NCI-H345 treated with DMSO at 0.1 percent for 48 hours (cell line): ENCODE results near the gene CFAP45.

Experiments used
- DNase-seq: peaks from one replicate; lab custom pipeline; 2025; ENCODE audit not compliant: unreplicated experiment; lab: John Stamatoyannopoulos, UW

The CFAP45 gene, protein sequence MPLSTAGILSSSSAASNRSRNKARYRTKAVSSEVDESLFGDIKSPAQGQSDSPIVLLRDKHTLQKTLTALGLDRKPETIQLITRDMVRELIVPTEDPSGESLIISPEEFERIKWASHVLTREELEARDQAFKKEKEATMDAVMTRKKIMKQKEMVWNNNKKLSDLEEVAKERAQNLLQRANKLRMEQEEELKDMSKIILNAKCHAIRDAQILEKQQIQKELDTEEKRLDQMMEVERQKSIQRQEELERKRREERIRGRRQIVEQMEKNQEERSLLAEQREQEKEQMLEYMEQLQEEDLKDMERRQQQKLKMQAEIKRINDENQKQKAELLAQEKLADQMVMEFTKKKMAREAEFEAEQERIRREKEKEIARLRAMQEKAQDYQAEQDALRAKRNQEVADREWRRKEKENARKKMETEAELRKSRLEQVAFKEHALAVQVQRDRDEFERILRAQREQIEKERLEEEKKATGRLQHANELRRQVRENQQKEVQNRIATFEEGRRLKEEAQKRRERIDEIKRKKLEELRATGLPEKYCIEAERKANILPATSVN

DNA sequence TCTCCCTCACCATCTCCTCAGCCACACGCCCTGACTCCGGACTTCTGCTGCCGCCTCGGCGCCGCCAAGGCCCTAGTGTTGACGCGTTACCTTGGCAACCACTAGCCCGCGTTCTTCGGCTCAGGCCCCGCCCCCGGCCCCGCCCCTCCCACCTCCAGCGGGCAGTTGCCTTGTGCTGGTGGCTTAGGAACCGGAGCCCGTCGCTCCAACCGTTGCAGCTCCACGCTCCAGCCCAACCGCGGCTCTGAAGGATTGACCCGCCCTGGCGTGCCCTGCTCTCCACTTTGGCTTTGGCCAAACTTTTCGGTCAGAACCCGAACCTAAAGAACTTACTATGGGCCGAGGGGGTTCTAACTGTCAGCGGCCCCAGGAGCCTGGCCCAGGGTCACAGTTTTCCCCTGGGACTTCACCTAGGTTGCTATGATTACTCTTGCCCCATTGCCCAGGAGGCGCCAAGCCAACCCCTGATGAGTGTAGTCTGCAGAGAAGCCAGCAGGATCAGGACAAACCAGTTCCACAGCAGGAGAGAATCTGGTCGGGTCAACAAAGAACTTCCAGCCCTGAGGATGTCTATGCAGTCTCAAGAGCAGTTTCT, at the start of gene CFAP45:
Gene CFAP45, minus strand, starts transcription at position 80 of the 595 bp plus-strand sequence. Its CDS starts 67 bp downstream, at position 13.
- no peak for DNase-seq

DNA sequence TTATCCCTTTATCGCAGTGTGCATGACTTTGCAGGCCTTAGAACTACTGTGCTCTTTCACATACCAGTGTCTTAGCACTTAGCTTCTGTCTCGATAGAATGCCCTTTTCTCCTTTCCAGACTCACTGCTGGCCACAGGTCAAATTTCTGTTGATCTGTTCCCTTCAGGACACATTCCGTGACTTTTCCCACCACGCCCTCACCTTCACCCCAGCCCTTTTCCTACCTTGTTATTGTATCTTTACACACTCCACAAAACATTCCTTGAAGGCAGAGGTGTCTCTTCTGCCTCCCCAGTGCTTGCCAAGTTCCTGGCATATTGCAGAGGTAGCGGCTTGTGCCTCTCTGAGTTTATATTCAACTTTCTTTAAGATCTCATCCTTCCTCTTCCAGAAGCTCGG, 49.2 kb upstream of the CFAP45 start:
- DNase-seq: no peak

DNA sequence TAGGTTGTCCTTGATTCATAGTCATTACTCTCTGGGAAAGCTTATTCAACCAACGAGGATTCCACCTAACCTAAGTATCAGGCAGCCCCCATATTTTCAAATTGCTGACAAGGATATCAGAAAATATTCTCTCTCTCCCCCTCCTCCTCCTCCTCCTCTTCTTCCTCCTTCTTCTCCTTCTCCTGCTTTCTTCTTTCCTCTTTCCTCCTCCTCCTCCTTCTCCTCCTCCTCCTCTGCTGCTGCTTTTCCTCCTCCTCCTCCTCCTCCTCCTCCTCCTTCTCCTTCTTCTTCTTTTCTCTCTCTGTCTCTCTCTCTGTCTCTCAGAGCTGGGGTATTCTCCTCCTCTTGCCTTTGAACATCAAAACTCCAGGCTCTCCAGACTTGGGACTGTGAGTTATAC, 48.0 kb upstream of the CFAP45 start:
- DNase-seq: no peak

DNA sequence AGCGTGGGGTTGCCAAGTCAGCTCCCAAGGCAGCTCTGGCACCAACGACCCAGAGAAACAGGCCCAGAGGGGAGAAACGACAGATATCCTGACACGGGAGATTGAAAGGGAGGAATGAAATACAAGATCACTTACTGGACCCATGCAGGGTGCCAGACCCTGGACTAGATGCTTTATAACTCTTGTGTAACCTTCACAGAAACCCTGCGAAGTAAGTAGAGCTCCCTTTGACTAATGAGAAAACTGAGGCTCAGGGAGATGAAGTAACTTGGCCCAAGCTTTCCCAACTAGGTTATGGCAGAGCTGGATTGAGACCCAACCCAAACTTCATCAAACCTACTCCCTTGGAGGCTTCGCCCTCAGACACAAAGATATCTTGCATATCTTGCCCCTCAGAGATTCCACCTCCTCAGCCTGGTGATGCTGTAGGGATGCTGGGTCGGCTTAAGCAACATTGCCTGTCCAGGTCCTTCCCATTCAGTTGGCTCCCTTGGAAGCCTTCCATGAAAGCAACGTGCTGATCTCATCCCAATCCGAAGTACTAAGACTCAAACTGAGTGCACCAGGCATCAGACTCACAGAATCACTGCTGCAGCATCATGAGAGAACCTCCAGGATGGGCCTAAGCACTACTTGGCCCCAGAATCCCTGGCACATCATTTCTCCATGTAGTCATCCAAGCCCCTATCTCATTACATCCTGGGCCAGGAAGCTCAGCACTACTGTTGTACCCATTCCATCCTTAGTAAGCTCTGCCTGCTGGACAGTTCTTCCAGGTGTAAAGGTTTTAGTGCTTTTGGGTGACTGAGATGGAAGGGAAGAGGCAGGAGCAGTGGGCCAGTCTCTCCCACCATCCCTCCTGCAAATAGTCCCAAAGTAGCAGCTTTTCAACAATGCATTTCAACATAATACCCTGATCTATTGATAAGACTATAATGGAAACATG, 46.5 kb upstream of the CFAP45 start:
- DNase-seq: no peak

DNA sequence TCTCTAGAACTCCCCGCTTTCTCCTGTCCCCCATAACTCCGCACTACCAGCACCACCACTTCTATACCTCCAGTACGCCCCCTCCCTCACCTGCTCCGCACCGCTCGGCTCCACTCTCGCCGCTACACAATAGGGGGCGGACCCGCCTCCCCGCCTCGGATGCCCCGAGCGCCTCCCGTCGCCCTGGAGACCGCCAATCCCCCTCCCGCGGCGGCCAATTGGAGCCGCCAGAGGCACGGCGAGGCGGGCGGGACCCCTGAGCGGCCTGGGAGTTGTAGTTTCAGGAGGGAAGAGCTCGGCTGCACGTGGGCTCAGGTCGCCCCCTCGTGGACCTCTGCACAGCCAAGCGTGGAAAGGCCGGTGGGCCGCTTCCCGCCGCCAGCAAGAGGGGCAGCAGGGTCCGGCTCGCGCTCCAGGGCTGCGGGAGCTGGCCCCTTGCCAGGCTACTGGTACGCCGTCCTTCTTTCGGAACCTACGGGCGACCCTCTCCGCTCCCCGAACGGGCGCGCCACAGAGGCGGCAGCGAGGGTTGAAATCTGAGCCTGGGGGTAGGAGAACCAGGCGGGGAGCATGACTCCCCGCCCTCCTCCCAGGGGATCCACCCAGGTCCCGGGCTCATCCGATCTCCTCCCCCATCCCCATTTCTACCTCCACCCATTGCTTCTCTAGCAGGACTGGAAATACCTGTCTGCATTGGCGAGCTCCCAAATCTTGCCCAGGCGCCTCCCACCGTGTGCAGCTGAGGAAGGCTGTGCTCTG, 45.7 kb upstream of the CFAP45 start, which contains the start of gene IGSF9:
Gene IGSF9, minus strand, starts transcription at position 131 of the 759 bp plus-strand sequence. CDS start 2,159 bp downstream, outside the sequence.
- DNase-seq: peak; percentile 89

DNA sequence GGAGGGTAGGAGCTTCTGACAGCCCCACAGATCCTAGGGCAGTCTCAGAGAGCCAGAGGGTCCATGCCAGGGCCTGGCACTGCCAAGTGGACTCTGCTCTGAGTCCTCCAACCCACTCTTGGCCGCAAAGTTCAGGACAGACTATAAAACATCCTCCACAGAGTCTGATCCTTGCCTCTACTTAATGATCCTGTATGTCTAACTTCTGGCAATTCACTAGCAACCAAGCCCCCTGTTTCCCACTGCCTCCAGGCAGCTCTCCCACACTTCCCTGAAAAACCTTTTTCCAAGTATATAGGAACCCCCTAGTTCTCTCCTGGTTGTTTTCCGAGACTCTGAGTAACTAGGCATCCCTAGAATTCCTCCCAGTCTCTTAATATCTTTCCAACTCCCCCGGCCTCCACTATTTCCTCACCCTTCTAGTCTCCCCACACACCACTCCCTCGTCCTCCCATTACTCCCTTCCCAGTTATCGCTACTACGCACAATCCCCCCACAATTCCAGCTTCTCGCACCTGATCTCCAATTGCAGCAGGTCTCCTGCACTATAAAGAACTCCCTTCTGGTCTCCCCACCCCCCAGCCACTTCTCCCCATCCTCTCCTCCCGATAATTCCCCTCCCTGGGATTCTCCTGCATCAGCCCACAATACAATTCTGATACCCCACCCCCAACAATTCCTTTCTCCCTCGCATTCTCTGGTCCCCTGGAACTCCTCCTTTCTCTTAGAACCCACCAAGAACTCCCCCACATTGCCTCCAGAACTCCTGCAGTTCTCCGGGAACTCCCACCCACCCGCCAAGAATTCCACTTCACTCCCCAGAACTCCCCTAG, 44.9 kb upstream of the CFAP45 start:
- DNase-seq: no peak

DNA sequence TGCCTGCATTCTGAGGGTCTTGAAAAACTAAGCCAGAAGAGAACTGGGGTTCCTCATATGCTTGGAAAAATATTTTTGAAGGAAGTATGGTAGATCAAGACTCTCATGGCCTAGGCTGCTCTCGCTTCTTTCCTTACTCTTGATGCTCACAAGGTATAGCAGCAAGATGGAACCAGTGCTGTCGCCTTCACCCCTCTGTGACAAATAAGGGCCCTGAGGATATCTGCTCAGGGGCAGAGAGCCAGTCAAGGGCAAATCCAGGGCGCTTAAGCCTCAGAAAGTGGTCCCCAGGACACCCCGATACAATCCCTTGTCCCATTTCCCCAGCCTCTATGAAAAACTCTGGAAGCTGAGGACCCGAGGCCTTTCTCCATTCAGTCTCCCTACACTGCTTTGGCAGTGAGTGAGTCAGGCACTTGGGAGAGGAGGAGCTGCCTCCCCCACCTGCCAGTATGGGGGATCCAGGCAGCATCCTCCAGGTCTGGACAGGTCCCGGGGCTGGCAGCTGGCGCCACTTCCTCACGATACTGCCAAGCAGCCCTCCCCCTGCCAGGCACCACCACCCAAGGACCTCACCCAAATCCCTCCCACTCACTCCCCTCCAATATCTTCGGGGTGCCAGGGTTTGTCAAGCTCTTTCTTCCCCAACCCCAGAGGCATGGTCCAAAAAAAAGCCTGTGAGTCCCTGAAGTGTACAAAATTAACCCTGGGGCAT, 44.1 kb upstream of the CFAP45 start:
- no peak for DNase-seq

DNA sequence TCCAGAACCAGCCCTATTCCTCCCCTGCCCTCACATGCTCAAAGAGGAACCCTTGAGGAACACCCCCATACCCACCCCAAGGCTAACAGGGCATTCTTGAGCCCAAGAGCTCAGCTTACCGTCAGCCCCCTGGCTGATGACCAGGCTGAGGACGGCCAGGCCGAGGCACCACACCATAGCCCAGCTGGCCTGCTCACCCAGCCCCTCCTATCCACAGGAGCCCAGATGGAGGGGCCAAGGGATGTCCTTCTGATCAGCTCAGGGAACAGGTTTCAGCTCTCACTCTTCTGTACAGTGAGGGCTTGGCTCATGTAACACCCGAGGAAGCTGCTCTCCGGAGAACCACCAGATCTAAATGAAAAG, 43.3 kb upstream of the CFAP45 start:
- DNase-seq: no peak

DNA sequence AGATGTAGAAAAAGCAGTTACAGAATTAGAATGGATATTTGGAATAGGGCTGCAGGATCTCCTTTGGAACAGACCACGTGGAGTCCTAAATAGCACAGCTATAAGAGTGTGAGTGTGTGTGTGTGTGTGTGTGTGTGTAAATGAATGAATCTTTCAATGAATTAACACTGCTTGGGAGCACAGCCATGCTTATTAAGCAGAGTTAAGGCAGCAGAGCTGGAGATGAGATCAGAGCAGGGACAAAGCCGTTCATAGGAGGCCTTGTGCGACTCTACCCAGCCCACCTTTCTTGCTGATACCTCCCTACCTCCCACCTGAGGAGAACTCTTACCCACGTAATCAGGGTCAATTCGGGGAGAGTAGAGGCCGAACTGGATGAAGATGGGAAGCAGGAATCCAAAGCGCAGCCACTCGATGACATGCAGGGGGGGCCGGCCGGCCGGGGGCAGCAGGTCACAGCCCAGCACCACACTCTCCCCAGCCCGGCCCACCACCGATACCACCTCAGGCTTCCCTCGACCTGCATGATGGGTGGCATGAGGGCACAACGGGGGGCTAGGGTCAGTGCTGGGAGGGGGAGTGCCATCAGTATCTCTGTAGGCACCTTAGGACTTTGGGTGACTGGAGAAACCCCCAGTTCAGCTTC, 42.8 kb upstream of the CFAP45 start:
- DNase-seq: no peak

DNA sequence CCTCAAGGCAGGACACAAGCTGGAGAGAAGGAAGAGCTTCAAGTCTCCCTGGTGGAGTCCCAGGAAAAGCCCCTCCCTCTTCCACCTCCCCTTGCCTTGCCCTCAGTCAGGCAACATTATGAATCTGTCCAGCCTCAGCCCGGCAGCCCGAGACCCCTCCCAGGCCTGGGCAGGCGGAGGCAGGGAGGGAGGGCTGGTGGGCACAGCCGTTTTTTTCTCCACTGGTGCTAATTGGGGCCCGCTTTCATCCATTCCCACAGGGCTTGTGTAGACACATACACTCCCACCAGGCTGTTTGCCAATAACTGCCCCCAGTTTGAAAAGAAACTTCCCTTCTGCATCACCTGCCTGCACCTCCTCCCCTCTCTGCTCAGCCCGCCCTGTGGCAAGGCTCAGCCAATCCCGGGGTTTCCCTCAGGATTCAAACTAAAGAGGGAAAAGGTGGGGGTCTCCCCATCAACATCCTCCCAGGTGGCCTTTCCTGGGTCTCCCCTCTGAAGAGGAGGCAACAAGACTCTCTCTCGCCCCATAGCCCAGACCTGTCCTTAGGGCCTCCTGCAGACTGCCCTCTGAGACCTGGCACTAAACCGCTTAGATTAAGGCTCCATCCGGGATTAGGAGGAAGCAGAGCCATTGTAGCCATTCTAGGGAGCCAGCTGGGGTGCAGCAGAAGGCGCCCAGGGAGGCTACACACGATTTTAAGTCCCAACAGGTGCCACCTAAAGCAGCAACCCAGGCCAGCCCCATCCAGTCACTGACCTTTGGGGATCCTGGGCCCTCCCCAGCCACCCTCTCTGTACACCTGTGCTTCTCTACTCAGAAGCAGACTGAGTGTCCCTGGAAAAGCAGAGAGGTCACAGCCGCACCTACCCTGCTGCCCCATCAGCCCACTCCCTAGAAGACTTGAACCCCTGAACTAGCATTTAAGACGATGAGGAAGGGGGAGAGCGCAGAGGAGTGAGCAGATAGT, 41.9 kb upstream of the CFAP45 start:
- no peak for DNase-seq

DNA sequence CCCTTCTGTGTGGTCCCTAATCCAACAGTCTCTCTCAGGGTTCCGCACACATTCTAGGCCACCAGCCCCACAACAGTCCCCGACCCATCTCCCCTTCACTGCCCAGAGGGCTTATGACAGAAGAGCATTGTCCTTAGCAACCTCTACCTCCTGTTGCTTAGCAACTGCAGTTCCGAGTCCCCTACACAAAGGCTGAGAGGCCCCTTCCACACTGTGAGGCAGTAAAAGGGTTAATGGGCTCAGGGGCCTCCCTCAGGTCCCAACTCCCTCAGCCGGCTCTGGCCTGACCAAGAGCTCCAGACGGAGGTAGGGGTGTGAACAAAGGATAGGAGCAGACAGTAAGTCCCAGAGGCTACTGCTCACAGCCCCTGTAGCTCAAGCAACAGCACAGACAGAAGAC, 41.2 kb upstream of the CFAP45 start:
- DNase-seq: no peak

DNA sequence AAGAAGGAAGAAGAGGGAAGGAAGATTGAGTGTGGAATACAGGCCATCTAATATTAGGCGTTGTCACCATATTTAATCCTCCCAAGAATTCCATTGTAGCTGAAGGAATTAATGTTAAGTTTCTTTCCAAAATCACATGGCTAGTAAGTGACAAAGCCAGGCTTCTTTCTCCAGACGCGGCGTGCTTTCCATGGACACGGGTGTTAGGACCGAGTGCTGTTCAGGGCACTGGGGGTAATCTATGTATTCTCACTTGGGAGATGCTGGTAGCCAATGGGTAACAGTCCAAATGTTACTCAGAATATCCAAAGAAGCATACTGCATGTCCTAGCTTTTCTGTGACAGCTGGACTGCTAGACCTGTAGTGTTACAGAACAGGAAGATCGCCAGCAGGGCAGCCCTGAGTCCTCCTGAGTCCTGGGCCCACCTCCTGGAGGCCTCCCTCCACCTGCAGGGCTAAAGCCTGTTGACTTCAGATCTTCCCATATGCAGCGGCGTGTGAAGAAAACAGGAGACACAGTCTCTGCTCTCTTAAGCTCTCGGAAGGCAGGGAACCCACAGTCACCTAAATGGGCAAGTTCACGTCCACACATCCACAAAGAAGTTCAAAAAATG, 40.1 kb upstream of the CFAP45 start:
- DNase-seq: no peak

DNA sequence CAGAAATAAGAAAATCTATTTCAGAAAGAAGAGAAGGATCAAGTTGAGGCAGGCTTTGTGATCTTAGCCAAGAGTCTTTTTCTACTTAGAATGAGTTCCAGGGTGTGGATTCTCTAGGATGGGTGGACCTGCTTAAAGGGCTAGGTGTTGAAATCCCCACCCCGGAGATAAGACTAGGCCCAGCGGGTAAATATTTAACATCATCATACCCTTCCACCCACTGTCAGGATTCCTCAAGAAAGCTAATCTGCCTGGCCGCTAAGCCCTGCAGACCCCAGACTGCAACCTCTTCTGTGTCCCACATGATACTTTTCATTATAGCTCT, 39.7 kb upstream of the CFAP45 start:
- no peak for DNase-seq

DNA sequence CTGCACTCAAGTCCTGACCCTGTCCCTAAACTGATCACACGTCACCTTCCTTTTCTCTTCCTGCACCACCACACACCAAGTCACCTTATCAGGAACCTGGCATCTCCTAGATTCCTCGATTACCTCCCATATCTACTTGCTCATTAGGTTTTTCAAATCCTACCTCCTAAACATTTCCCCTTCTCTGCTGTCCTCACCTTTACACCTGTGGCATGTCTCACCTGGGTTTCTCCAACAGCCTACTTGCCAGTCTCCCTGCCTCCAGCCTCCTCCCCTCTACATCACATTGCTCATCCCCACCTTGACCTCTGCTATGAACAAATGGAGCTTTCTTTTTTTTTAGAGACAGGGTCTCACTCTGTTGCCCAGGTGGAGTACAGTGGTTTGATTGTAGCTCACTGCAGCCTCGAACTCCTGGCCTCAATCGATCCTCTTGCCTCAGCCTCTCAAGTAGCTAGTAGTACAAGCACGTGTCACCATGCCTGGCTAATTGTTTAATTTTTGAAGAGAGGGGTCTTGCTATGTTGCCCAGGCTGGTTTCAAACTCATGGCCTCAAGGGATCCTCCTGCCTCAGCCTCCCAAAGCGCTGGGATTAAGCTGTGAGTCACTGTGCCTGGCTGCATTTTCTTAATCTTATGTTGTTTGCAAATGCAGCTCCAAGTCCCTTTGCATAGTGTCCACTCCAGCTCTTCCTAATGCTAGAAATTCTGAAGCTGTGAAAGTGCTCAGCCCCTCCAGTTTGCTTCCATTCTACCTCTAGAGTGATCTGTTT, 39.1 kb upstream of the CFAP45 start:
- no peak for DNase-seq

DNA sequence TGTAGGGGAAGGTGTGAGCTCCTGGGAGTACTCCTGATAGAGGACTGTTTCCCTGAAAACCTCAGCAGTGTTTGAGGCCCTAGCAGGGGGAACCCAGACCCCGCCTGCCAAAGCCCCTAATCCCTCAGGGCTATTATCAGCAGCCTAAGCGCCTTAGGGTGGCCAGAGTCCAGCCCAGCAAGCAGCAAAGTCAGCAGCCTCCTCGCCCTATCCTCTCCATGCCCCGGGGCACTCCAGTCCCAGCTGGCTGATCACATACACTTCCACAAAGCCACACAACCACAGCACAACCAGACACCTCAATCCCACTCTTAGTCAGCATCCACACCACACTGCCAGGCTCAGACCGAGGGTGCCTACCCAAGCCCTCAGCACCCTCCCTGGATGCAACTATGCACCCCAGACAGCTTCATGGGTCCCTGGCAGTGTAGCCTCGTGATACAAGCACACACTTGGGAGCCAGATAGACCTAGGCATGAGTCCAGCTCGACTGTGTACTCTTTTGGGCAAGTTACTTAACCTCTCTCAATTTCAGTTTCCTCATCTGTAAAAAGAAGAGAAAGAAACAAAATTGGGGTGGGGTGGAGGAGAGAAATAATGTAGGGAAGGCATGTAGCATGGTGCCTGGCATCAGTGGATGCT, 38.4 kb upstream of the CFAP45 start:
- no peak for DNase-seq
